Stimulated activated CD4-positive, alpha-beta T cell treated with anti-CD3 and anti-CD28 coated beads, Interleukin-15, amount 100 ng/mL, for 1 hour (primary cell): ENCODE measurements around the gene UTP4.

Experiments used
- DNase-seq, 2 donors: peaks; one replicate each; pipeline ENCODE4 v3.0.0-alpha.2; 2020; ENCODE audit warnings: low read depth in 1 of 2, low spot score in 1 of 2

Gene UTP4

GRCh38 chr16:69204172-69204571 is 71.7 kb downstream of the UTP4 start:
- DNase-seq = no peak

GRCh38 chr16:69209735-69210134 is 77.3 kb downstream of the UTP4 start:
- DNase-seq = no peak

DNA sequence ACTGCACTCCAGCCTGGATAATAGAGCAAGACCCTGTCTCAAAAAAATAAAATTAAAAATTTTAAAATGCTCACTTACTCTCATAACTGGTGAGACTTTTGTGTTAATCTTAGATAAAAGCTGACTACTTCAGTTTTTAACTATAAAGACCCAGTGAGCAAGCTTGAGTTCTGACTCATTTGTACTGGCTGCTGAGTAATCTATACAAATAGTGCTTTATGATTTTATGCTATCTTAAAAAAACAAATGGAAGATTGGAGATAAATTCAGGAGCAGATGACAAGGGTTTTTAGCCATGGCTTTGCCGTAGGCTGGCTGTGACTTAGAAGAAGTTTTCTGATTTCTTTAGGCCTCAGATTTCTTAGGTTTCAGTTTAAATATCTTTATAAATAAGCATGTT is 85.0 kb downstream of the UTP4 start:
- DNase-seq = no peak
